WTC11 (cell line): Measurements from ENCODE around the gene CLDN19.

Experiments
- CTCF ChIP-seq: fragments of 200-600 bp; IDR thresholded peaks from 2 replicates; pipeline ENCODE4 v1.8.0; 2022; ENCODE audit warnings: antibody characterized with exemption
- ELF4 ChIP-seq: sonication (generic); formaldehyde crosslinking; IDR thresholded peaks from 2 replicates; pipeline ENCODE4 v1.8.1; 2022; ENCODE audit warnings: low read depth, mild to moderate bottlenecking, moderate library complexity, missing genetic modification reagents
- MLX ChIP-seq: sonication (generic); formaldehyde crosslinking; IDR thresholded peaks from 2 replicates; pipeline ENCODE4 v1.8.1; 2023; ENCODE audit warnings: mild to moderate bottlenecking, missing genetic modification reagents, moderate library complexity
- TCF7 ChIP-seq: sonication (generic); formaldehyde crosslinking; IDR thresholded peaks from 2 replicates; pipeline ENCODE4 v1.8.0; 2022; ENCODE audit warnings: mild to moderate bottlenecking, low read depth, missing genetic modification reagents, moderate library complexity
- ZNF423 ChIP-seq: fragments of 250-450 bp; sonication (Bioruptor Pico); IDR thresholded peaks from 2 replicates; pipeline ENCODE4 v2.1.2; 2022; ENCODE audit warnings: mild to moderate bottlenecking, moderate library complexity

DNA sequence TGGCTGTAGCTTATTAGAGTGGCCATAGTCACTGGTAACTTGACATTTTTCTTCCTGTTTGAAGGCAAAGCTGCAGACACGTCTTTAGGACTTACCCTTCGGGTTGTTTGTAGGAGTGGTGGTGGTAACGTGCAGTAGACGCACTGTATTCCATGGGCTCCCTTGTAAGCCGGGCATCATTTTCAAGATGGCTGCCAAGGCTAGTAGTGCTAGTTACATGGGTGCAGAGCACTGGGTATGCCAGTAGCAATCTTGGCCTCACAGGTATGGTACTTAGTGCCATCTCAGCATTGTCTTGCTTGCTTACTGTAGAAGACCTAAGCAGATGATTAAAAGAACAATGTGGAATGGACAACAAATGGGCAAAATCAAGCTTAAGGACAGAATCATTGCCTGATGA is 55.9 kb downstream of the CLDN19 start:
- TF ChIP-seq ZNF423 (no peak), CTCF (no peak), MLX (CRISPR knock-in tag) (no peak), TCF7 (CRISPR knock-in tag) (no peak), ELF4 (CRISPR knock-in tag) (no peak)
